ENCODE measurements around the gene TERB1.

Gene TERB1, protein sequence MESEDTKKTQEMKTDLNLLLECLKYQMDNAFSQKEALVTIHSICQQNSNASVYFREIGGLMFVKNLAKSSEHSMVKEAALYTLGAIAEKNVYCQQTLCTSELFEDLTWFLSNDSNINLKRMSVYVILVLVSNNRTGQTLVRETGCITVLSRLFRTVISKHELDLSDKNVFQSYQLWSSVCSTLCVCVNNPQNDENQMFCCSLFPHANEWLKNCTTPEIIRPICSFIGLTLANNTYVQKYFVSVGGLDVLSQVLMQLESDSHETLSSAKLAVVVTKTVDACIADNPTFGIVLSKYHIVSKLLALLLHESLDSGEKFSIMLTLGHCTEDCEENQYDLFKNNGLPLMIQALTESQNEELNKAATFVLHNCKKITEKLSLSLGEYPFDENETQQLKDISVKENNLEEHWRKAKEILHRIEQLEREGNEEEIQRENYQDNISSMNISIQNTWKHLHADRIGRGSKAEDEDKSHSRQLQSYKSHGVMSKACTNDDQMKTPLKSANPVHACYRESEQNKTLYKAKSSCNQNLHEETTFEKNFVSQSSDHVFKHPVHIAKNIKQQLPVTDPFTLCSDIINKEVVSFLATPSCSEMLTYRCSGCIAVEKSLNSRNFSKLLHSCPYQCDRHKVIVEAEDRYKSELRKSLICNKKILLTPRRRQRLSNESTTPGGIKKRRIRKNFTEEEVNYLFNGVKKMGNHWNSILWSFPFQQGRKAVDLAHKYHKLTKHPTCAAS

DNA sequence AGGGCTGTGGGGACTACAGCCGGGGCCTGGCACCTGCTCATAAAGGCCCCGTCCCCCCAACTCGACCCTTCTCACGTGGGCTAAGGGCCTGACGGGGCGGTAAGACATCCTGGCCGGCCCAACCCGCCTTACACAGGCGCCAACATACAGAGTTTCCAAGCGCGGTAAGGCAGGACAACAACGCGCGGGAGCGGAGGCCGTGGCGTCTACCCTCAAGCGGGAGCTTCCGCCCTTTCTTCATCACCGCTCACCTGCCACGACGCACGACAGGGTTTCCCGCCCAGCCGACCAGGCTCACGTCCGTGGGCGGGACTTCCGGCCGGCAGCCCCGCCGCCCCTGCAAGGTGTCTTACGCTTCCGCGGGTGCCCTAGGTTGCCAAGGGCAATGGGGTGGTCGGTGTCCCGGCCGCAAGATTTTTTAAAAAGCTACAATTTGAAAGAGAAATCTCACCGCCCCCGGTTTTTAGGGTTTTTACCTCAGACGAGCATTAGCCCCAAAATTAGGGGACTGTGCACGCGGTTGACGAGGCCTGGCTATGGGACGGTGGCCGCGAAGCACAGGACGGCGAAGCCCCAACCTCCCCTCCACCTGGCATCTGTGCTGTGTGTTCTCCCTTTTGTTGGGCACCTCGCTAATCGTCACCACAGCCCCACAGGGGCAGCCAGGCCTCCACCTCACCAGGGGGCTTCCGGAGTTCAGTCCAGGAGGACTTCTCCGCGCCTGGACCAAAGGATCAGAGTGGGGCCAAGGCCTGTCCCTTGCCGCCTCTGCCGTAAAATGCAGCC, at the start of gene TERB1:
Gene TERB1, minus strand, starts transcription at position 265 of the 786 bp plus-strand sequence. CDS start 4,786 bp downstream, outside the sequence.
- DNase-seq: no peak

DNA sequence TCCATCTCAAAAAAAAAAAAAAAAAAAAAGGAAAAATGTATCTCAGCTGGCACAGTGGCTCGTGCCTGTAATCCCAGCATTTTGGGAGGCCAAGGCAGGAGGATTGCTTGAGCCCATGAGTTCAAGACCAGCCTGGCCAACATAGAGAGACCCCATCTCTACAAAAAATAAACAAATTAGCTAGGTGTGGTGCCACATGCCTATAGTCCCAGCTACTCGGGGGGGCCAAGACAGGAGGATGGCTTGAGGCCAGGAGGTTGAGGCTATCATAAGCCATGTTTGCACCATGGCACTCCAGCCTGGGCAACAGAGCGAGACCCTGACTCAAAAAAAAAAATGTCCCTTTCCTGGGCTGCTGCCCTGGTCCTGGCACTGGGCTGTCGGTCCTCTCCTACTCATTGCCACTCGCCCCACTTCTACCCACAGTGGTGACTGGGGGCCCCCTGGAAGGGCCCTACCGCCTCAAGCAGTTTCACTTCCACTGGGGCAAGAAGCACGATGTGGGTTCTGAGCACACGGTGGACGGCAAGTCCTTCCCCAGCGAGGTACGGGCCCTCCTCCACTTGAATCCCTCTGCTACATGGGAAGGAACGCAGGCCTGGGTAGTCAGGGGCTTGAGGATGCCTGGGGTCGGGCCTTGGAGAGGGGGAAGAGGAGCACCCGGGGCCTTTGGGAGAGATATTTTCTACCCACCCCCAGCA, 48.9 kb upstream of the TERB1 start:
- DNase-seq: no peak

DNA sequence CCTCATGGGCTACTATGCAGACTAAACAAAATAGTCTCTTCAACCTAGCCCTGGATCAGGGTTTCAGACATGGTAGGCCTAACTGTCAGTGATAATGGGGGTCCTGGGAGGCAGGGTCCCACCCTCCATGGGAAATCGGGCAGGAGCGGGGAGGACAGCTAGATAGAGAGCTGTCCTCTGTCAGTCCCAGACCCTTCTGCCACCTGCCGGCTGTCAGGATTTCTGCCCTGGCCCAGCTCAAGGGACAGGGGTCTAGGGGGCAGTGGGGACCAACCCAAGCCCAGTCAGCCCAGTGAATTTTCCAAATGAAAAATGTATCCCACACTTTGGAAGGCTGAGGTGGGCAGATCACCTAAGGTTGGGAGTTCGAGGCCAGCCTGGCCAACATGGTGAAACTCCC, 48.2 kb upstream of the TERB1 start:
- DNase-seq: no peak

DNA sequence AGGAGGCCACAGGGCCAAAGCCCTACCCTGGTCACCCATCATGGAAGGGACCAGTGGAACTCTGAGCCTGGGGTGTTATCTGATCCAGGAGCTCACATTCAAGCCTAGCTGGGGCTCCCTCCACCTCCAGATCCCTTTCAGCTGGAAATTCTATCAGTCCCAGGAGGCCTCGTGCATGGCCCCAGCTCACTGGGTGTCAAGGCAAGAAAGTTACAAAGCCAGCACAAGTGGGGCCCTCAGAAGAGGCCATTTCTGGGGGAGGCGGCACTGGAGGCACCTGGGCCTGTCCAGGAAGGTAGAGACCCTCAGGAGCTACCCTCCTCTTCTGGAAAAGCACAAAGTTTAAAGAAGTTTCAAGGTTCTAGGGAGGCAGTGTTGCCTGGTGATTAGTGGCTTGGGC, 47.6 kb upstream of the TERB1 start:
- DNase-seq: no peak

DNA sequence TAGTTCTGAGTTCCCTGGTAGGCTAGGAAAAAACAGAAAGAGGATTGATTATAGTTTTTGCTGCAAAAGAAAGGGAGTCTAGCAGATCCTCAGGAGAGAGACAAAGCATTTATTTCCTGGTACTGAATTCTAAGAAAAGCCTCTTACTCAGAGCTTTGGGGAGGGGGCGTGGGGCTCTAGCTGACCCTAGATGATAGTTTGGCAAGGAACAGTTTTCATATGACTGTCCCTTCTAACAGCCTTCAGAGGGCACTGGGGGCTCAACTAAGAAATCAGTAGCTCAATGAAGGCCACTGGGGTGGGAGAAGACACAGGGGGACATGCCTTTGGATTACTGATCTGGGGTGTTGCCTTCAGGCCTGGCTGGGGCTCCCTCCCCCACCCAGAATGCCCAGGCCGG, 46.8 kb upstream of the TERB1 start:
- DNase-seq: no peak

DNA sequence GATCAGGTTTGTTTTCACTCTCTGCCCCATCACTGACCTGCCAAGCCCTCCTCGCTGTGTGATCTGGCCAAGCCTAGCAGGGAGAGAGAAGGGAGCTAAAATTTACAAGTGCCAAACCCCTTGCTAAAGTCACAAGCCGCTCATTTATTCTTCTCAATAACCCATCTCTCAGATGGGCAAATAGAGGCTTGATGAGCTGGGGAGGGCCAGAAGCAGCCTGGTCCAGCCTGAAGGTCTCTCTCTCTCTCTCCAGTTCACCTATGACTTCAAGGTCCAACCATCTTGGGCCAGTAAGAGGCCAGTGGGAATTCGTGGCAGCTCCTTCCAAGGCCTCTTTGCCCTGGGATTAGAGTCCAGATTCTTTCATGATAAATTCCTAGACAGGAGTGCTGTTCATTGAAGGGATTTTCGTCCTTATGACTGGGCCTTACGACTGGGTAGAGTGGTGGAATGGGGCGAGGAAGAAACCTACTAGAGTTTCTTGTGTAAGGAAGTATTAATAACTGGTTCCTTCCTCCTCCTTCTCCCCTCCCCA, 46.2 kb upstream of the TERB1 start:
- no peak for DNase-seq

DNA sequence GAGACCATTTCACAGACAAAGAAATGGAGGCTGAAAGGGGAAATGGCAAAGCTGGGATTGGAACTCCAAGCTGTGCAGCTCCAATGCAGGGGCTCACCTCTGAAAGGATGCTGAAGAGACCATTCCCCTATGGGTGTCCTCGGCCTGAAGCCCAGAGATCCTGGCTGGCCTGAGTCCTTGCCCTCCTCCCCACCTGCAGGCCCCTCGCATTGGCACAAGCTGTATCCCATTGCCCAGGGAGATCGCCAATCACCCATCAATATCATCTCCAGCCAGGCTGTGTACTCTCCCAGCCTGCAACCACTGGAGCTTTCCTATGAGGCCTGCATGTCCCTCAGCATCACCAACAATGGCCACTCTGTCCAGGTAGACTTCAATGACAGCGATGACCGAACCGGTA, 45.4 kb upstream of the TERB1 start:
- no peak for DNase-seq

DNA sequence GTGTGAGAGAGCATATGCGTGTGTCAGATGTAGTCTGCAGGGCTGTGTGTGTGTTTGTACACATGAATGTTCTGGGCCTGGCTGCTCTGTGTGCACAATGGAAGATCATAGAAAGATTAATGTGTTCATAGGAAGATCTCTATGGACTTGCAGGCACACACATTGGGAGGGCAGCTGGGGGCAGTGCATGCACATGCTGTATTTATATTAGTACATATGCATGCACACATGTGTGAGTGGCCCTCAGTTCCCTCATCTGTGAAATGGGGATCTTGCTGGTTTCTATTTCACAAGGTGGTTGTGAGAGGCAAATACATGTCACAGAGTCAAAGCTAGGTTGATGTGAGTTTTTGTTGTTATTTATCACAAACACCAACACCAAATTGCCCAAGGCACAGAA, 44.9 kb upstream of the TERB1 start:
- DNase-seq: no peak

DNA sequence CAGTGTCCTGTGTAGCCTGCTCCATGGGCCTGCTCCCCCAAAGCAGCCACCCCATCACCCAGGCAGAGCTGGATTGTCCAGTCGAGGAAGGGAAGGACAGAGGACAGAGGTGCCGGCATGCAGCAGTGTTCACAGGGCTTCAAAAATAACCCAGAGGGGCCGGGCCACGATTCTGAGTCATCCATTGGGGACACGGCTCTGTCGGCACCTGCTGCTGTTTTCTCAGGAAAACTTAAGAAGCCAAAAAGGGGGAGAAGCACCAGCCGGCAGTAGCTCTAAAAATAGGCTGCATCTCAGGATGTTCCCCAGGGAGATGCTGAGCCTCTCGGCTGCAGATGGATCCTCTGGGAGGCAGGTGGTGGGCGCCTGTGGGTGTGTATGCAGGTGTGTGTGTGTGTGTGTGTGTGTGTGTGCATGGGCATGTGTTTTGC, 44.4 kb upstream of the TERB1 start:
- DNase-seq: no peak

DNA sequence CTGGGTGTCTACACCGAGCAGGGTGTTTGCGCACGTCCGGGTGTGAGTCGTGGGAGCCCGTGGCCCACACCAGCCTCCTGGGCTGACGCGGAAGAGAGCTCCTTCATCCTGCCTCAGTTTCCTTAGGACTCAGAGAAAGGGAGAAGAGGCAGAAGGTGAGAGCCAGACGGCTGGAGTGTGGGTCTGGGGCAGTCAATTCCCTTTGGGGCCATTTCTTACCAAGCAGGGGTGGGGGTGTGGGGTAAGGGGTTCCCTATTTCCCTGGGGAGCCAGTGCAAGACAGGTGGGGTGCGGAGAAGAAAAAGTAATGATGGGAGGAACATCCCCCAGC, 43.7 kb upstream of the TERB1 start:
- DNase-seq: no peak

DNA sequence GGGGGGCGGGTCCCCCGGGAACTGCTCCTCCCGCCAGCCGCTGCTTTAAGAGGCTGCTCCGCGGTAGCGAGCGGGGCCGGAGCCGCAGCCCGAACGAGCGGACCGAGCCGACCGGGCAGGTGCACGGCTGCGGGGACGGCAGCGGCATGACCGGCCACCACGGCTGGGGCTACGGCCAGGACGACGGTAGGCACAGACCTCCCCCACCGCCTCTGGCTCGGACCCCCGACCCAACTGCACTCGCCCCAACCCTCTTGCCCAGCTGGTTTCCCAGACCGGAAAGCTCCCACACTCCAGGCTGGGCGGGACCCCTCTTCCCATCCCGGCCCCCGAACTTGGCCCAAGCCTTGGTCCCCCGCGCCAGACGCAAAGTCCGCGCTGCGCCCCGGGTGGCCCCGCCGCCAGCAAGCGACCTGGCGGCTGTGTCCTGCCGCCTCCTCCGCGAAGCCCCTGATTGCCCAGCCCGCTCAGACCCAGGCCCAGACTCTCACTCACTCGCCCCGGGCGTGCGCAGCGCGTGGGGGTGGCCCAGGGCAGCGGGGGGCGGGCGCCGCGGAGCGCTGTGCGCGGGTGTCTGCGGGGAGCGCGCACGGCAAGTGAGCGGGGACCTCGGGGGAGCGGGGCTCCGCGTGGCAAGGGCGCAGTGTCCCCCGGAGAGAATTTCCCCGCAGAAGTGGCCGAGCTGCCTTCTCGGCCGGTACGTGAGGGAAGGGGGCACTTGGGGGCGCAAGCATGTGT, 43.1 kb upstream of the TERB1 start, which contains the start of gene CA7:
Gene CA7, plus strand, starts transcription at position 73 of the 738 bp plus-strand sequence. Its CDS starts 74 bp downstream, at position 147.
- no peak for DNase-seq

DNA sequence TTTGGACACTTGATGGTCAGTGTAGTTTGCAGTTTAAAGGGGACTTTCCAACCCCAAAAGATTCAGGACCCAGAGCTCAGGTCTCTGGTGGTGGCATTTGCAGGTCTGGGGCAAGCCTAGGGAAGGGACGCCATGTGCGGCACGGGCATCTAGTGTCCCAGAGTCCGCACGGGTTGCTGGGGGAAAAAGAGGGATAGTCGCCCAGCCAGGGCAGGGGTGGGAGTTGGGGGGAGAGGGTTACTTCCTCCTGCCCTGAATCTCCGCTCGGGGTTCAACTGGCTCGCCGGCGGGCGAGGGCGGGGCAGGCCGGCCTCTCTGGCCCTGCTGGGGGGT, 42.6 kb upstream of the TERB1 start:
- DNase-seq: no peak

DNA sequence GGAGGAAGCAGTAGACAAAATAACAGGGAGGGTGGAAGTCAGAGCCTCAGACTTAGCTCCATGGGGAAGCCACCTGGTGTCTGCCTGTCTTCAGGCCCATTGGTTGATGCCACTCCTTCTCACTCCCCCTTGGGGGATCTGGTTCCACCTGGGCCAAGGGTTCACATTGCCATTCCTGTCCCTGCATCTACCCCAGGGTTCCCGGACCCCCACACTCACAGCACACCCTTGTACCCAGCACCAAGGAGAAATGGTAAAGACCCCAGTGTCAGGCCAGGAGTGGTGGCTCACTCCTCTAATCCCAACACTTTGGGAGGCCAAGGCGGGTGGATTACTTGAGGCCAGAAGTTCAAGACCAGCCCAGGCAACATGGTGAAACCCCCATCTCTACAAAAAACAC, 41.8 kb upstream of the TERB1 start:
- DNase-seq: no peak

DNA sequence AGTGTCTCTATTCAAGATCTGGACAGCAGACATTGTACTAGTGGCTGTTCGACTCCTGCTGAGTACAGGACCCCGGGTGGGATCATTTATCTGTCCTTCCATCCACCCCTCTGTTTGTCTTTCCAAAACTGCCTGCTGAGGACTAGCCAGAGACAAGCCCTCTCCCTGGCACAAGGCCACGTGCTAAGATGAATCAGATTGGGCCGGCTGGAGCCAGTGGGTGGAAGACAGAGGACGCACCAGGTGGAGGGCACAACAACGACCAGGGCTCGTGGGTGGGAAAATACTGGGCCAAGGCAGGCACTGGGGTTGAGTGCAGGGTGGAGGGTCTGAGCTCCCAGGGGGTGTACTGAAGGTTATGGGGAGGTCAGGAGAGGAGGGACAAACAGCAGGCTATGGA, 41.4 kb upstream of the TERB1 start:
- no peak for DNase-seq

DNA sequence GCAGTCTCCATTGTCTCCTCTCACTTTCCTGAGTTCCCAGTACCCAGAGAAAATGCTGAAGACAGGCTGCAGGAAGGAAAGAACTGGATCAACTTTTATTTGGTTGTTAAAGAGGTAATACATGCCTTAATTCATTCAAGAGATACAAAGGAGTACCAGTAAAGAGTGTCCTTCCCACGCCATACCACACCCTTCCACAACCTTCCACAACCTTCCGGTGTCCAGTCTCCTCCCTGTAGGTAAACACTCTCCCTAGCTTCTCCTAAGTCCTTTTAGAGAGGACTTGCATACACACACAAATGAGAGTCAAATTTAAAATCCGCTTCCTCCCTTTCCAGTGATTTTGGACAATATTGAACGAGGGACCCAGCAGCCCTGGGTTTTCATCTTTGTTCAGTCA, 40.0 kb upstream of the TERB1 start:
- DNase-seq: no peak

DNA sequence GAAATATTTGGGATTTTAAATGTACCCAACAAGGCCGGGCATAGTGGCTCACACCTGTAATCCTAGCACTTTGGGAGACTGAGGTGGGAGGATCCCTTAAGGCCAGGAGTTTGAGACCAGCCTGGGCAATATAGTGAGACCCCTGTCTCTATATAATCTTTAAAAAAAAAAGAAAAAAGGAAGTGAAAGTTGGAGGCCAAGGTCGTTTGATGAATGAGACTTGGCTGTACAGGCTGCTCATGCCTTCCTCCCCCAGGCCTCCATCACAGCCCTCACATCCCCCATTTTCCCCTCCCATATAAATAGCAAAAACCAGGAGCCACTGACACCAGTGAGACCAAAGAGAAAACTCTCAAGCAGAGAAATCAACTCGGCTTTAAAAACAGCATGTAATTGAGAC, 39.5 kb upstream of the TERB1 start:
- no peak for DNase-seq

DNA sequence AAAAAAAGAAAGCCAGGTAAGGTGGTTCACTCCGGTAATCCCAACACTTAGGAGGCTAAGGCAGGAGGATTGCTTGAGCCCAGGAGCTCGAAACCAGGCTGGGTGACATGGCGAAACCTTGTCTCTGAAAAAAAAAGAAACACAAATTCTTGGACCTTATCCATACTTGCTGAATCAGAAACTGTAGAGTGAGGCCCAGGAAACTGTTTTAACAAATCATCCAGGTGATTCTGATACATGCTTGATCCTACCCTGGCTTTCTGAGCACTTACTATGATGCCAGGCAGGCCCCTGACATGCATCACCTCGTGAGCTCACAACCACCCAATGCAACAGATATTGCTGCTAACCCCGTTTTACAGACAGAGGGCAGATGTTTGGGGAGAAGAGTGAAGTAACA, 33.4 kb upstream of the TERB1 start:
- DNase-seq: no peak

DNA sequence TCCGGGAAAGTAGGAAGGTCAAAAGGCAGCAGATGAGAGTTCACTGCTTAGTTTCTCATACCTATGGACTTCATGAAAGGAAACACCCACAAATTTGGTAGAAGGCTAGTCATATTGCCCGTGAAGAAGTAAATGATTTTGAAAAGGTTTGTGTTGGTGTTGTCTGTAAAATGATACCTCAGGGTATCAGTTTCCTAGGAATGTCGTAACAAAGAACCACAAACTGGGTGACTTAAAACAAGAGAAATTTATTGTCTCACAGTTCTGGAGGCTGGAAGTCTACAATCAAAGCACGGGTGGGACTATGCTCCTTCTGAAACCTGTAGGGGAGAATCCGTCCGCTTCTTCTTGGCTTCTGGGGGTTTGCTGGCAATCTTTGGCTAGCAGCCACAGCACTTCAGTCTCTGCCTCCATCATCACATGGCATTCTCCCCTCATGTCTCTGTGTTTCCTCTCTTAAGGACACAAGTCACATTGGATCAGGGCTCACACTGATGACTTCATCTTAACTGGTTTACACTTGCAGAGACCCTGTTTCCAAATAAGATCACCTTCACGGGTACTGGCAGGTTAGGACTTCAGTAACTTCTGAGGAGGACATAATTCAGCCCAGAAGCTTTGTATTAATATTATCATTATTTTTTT, 31.4 kb upstream of the TERB1 start:
- DNase-seq: no peak

DNA sequence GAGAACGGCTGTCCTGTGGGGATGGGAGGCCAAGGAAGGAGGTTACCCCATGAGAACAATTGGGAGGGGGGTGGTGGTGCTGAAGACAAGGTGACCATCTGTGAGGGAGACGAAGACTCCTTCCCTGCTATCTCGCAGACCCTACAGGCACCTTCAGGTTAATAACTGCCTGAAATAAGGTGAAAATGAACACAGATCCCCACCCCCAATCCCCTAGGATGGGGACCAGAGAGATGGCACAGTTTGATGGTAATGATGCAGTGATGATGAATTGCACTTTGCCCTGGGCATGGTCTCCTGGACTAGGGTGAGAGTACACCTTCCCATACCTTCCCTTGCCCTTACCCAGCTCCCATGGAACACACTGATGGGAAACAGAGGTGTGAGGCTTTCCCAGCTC, 30.8 kb upstream of the TERB1 start:
- DNase-seq: no peak

DNA sequence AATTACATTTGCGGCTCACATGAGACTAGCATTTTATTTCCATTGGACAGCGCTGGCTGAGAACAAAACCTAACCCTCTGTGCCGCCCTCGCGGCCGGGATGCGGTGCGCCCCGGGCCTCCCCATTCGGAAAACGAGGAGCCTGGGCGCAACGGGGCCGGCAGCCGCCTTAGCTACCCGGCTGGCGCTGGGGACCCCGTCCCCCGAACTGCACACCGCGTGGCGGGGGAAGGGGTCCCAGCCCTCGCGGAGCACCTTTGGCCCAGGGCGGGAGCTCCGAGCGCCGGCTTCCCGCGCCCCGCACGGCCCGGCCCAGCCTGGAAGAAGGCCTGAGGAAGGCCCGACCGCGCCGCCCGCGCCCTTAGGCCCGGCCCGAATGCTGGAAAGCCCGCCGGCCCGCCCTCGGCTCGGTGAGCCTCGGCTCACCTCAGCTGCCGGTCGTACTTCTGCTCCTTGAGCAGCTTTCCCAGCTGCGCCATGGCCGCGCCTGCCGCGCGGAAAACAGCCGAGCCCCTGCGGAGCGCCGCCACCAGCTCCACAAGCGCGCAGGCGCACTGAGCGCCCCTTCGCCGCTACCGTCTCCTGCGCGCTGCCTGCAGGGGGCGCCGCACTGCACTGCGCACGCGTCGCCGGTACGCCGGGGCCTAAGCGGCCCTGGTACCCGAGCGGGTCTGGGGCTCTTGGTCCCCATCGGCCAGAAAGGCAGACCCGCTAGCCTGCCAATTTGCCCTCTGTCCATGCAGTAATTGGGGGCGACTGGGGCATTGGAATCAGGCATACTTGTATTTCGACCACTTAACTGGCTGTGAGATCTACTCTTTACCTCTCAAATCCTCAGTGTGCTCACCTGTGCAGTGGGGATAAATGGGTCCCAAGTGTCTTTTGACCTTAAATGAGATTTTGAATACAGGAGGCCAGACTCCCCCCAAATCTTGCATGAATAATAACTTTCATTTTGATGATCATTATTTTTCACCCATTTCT, 29.3 kb upstream of the TERB1 start, which contains the start of gene NAE1:
Gene NAE1, minus strand, starts transcription at position 555 of the 983 bp plus-strand sequence. Its CDS starts 77 bp downstream, at position 478.
- DNase-seq: peak; percentile 94

Measured in activated CD4-positive, alpha-beta T cell treated with anti-CD3 and anti-CD28 coated beads, Interleukin-2, Interleukin-6, amounts not matched to agents 100 ng/mL and 50 ng/mL, durations not matched to agents 16 hours and 8 hours (primary cell).